Inferior parietal cortex (tissue), 1 donor: Measurements from ENCODE around the gene LPAR3.
A peak's percentile ranks its signal among the peaks of the same experiment; 100 is the strongest.
"Not testable (repeated sequence)": the region's sequence is repeated elsewhere in the genome, so short reads cannot be mapped to it uniquely, and the experiment has no call there.

Experiments
- DNase-seq: peaks from one replicate; pipeline ENCODE4 v3.0.0-alpha.2; 2016; ENCODE audit errors: extremely low spot score

The LPAR3 gene

GRCh38 chr1:84892705-84893618, at the start of gene LPAR3:
LPAR3 (minus strand) TSS chr1:84893206; CDS start chr1:84866120, 27,086 bp downstream.
- DNase-seq, result no peak

- DNase-seq, result no peak
These were observed 48.8 kb upstream of the LPAR3 start for GRCh38 chr1:84941843-84942242.

- DNase-seq, result no peak
These were observed 47.5 kb upstream of the LPAR3 start for GRCh38 chr1:84940481-84940880.

- DNase-seq, result no peak
These were observed 46.8 kb upstream of the LPAR3 start for GRCh38 chr1:84939761-84940160.

- no peak for DNase-seq
These were observed 46.1 kb upstream of the LPAR3 start for GRCh38 chr1:84939151-84939550.

GRCh38 chr1:84936116-84936810, 43.3 kb upstream of the LPAR3 start:
- peak; percentile 88 for DNase-seq

GRCh38 chr1:84933011-84933611, 40.1 kb upstream of the LPAR3 start:
- DNase-seq, result no peak

- DNase-seq, result no peak
These were observed 37.8 kb upstream of the LPAR3 start for GRCh38 chr1:84930831-84931230.

- DNase-seq, result no peak
These were observed 37.3 kb upstream of the LPAR3 start for GRCh38 chr1:84930329-84930728.

GRCh38 chr1:84929581-84929980, 36.6 kb upstream of the LPAR3 start:
- DNase-seq, result no peak

GRCh38 chr1:84928979-84929378, 36.0 kb upstream of the LPAR3 start:
- DNase-seq, result no peak

- no peak for DNase-seq
These were observed 30.3 kb upstream of the LPAR3 start for GRCh38 chr1:84923317-84923716.

GRCh38 chr1:84920159-84920558, 27.2 kb upstream of the LPAR3 start:
- DNase-seq, result no peak

- DNase-seq, result no peak
These were observed 26.5 kb upstream of the LPAR3 start for GRCh38 chr1:84919461-84919970.

- no peak for DNase-seq
These were observed 25.8 kb upstream of the LPAR3 start for GRCh38 chr1:84918726-84919336.

- no peak for DNase-seq
These were observed 23.9 kb upstream of the LPAR3 start for GRCh38 chr1:84916897-84917296.

GRCh38 chr1:84913555-84913892, 20.5 kb upstream of the LPAR3 start:
- DNase-seq, result no peak

- no peak for DNase-seq
These were observed 19.9 kb upstream of the LPAR3 start for GRCh38 chr1:84912726-84913554.

- DNase-seq, result not testable (repeated sequence)
These were observed 15.9 kb upstream of the LPAR3 start for GRCh38 chr1:84908746-84909464.

GRCh38 chr1:84907095-84907827, 14.3 kb upstream of the LPAR3 start:
- DNase-seq, result no peak
